ENCODE results near the gene PYY.
"Not testable (repeated sequence)": the region's sequence is repeated elsewhere in the genome, so short reads cannot be mapped to it uniquely, and the experiment has no call there.

The PYY gene

GRCh38 chr17:43978078-43978477, 24.3 kb upstream of the PYY start:
- no peak for DNase-seq (ENCODE audit: low read depth in 2 of 2)

DNA sequence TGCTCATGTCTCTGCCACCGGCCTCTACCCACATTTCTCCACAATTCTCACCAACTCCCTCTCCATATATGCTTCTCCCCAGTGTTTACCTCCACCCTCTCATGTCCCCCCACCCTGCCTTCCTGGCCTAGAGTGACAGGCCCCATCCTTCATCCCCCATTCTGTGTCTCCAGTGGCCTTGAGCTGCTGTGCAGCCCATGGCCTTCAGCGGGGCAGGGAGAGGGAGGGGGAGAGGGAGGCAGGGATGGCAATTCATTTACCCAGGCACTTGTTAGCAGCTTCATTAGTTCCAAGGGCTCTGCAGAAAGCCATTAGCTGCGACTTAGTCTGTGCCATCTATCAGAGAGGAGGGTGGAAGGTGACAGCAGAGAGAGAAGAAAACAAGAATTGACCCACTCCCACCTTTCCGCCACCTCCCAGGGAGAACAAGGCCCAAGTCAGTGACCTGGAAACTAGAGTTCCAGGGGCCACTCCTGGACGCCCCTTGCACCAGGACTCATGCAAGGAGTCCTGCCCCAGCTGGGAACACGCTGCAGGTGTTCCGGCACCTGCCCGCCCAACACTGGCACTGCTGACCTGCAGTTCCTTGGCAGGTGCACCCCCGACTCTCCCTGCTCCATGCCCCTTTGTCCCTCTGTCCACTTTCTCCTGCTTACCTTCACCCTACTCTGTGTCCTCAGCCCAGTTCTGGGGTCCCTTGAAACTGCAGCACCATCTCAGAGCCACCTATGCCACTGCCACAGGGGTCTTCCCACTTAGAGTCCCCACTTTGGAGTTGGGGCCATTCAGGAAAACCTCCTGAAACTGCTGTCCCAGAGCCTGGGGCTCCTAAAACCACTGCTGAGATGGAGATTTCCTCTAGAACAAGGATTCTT, 23.5 kb upstream of the PYY start:
- no peak for DNase-seq (ENCODE audit: low read depth in 2 of 2)

DNA sequence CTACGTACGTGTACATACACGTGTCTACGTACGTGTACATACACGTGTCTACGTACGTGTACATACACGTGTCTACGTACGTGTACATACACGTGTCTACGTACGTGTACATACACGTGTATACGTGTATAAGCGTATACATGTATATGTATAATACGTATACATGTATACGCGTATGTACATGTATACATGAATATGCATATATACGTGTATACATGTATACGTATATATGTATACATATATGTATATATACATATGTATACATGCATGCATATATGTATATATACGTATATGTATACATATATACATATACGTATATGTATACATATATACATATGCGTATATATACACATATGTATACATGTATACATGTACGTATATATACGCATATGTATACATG, 22.2 kb upstream of the PYY start:
- no peak for DNase-seq (ENCODE audit: low read depth in 2 of 2)

GRCh38 chr17:43974382-43975266, 20.9 kb upstream of the PYY start:
- DNase-seq (ENCODE audit: low read depth in 2 of 2): no peak

GRCh38 chr17:43972444-43973212, 18.9 kb upstream of the PYY start:
- not testable (repeated sequence) for DNase-seq (ENCODE audit: low read depth in 2 of 2)

DNA sequence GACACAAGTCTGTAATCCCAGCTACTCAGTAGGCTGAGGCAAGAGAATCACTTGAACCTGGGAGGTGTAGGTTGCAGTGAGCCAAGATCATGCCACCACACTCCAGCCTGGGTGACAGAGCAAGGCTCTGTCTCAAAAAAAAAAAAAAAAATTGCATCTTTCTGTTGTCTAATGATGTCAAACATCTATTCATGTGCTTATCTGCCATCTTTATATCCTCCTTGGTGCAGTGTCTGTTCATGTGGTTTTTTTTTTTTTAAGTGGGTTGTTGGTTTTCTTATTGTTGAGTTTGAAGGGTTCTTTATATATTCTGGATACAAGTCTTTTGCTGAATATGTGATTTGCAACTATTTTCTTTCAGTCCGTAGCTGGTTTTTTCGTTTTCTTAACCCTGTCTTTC, 17.7 kb upstream of the PYY start:
- DNase-seq (ENCODE audit: low read depth in 2 of 2): not testable (repeated sequence)

DNA sequence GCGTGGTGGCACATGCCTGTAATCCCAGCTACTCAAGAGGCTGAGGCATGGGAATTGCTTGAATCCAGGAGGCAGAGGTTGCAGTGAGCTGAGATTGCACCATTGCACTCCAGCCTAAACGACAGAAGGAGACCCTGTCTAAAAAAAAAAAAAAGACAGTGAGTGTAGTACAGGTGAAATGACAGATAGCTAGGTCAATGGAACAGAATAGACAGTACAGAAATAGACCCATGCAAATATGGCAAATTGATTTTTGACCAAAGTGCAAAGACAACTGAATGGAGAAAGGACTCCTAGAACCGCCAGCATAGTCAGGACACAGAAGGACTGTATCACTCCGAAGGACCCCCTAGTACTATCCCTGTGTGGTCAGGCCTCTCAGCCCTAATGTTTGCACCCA, 16.6 kb upstream of the PYY start:
- DNase-seq (ENCODE audit: low read depth in 2 of 2): no peak

GRCh38 chr17:43967251-43967875, 13.6 kb upstream of the PYY start:
- no peak for DNase-seq (ENCODE audit: low read depth in 2 of 2)

DNA sequence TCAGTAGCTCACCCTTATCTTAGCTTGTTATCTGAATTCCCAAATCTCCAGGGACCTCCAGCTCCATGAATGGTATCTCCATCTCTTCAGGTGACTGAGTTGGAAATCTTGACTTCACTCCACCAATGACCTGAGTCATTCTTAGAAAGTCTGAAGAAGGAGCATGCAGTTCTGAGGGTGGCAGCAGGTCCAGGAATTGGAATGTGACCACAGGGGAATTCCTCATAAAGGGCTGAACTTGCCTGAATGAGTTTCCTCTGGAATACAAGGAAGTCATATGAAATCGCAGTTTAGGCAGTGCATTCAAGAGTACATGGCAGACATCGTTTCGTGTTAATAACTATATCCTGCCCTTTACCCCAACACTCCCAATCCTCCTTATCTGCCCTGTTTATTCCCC, 12.5 kb upstream of the PYY start:
- no peak for DNase-seq (ENCODE audit: low read depth in 2 of 2)

- no peak for DNase-seq (ENCODE audit: low read depth in 2 of 2)
These were observed 8.7 kb upstream of the PYY start for GRCh38 chr17:43962479-43962878.

- no peak for DNase-seq (ENCODE audit: low read depth in 2 of 2)
These were observed 8.2 kb upstream of the PYY start for GRCh38 chr17:43961954-43962353.

- not testable (repeated sequence) for DNase-seq (ENCODE audit: low read depth in 2 of 2)
These were observed 7.6 kb upstream of the PYY start for GRCh38 chr17:43961292-43961691.

DNA sequence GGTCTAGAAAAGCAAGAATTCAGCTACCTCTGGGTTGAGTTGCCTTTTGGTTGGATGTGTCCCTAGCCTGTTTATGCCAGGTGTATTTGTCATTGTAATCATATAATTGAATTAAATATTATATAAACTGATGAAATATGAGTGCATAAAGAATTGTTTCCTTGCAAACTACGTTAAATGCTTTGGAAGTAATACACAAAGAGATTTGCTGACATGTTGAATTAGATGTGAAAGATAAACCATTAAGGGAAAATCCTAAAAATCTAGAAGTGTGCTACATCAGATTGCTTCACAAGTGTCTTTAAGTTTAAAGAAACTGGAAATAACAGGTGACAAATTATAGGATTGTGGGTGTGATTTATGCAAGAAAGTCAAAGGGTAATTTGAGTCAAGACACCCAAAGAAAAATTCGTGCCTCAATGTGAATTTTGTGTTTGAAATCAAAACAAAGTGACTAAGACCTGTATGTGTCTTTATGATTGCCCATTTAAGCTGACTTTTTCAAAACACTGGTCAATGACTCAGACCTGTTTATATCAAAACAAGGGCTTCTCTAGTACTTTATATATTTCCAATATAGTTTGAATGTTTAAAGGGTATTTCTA, 5.1 kb upstream of the PYY start:
- no peak for DNase-seq (ENCODE audit: low read depth in 2 of 2)

DNA sequence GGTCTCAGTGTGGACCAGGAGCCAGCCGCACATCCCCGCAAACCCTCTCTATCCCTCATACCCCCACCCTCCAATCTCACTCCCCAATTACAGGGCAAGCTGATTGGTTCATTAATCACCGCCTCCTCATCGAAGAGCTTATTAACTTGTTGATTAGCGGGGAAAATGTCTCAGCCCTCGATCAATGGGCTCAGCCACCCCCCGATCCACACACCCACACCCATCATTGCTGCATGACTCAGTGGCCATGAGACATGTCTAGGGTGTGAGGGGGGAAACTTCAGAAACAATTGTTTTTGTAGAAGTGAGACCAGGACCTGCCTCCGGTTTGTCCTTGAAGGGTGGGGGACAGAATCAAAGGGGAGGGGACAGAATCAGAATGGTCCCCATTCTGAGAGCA, 2.5 kb upstream of the PYY start:
- DNase-seq (ENCODE audit: low read depth in 2 of 2): no peak

DNA sequence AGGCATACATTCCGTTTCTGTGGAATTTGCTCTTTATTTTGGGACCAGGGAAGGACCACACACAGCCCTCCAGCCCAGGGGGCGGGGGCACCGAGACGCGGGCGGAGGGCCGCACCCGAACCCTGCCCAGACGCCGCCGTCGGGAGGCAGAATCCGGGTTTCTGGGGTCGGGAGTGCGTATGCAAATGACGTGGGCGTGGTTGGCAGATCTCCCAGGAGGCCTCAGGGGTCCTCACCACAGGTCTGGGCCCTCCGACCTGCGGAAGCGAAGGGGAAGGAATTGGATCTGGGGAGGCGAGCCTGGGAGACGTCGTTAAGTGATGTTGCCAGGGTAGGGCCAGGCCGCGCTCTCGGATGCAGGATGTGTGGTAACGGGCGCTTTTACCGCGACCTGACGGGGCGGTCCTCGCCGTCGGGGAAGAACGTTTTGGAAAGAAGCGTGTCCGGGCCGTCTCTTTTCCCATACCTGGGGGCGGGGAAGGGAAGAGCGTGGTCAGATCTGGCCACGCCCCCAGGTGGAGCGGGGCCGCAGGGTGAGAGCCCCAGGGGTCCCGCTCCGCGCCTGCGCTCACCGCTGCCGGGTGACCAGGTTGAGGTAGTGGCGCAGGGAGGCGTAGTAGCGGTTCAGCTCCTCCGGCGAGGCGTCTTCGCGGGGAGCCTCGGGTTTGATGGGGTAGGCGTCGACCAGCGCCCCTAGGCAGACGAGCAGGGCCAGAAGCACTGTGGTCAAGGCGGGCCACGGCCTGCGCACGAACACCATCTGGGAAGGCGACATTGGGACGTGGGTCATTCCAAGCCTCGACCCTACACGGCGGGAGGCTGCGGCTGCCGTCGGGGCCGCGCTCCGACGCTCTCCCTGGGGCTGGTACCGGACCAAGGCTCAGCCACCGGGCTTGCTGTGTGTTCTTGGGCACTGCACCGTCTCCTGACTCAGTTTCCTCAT, 745 bp downstream of the PYY start:
- DNase-seq (ENCODE audit: low read depth in 2 of 2): no peak

DNA sequence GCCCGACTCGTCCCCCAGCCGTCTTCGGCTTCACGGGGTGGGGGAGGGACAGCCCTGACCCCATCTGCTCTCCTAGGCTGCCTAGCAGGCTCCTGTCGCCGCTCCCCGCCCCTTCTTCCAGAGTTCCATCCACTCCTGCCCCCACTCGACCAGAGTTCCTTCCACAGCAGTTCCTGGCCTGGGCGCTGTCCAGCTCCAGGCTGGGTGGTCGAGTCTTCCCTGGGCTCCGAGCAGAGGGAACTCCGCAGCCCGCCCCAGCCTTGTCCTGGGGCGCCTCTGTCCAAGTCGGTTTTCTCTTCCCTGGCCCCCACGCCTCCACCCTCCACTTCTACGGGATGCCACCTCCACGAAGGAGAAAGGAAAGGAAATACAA, 1.4 kb downstream of the PYY start:
- DNase-seq (ENCODE audit: low read depth in 2 of 2): no peak

- DNase-seq (ENCODE audit: low read depth in 2 of 2): no peak
These were observed 2.0 kb downstream of the PYY start for GRCh38 chr17:43951750-43952149.

DNA sequence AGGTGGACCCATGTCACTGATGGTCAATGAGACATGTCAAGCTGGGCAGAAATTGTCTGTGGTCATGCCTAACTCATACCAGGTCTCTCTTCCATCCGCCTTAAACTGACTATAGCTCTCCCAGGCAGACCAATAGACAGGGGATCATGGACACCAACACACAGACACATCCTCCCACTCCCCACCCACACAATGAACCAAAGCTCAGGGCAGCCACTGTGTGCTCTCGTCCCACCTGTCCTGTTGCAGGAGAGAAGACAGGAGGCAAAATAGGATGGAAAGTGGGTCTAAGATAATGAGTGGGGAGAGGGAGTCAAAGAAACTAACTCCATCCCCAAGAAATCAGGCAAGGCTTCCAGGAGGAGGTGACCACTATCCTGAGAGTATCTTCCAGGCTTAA, 3.2 kb downstream of the PYY start:
- no peak for DNase-seq (ENCODE audit: low read depth in 2 of 2)

DNA sequence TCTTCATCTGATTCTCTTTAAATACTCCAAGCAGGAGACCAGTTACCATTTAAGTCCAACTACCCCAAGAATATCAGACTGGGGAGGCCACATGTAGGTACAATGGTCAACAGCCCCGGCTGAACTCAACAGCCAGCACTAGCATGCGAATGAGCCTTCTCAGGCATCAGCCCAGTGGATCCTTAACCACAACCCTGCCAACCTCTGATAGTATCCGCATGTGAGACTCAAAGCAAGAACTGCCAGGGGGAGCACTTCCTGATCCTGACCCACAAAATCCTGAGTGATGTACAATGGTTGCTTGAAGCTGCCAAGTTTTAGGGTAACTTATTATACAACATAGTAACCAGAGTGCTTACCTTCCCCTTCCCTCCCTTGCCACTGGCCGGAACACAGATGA, 4.0 kb downstream of the PYY start:
- DNase-seq (ENCODE audit: low read depth in 2 of 2): no peak

DNA sequence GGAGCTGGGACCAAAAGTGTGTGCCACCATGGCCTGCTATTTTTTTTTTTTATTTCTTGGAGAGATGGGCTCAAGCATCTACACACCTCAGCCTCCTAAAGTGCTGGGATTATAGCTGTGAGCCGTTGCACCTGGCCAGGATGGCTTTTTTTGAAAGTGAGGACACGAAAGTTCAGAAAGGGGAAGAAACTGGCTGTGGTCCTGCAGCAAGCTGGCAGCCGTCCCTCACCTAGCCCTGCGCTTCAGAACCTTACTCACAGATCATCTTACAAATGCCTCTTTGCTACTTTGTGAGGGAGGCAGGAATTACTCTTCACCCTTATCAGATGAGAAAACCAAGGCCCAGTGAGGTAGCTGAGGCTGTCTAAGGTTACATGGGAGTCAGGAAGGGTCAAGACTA, 7.0 kb downstream of the PYY start:
- DNase-seq (ENCODE audit: low read depth in 2 of 2): no peak

Measured in stimulated activated CD8-positive, alpha-beta memory T cell treated with anti-CD3 and anti-CD28 coated beads, Interleukin-7, amount 100 ng/mL, for 1 hour (primary cell).